ENCODE data around the gene KLHL21. TPM values are rescaled to one million over a fixed set of nuclear protein-coding genes. Genes with fewer than 3 reads are reported as not detected.

The KLHL21 gene
- total and polyA plus RNA-seq, 2 of the 4 experiments (the other 2 are of a cell fraction), result 12.0 to 36.7 TPM

GRCh38 chr1:6594977-6595740 is 7.5 kb downstream of the KLHL21 start (continued):
- TF ChIP-seq SMC3 (IDR thresholded peaks at IDR 0.05; ENCODE audit: low read depth, low read length) (no peak), ELK1 (IDR thresholded peaks at IDR 0.05; ENCODE audit: borderline replicate concordance, low read depth, low read length) (no peak), MAFK (IDR thresholded peaks at IDR 0.05; ENCODE audit: low read depth, low read length) (no peak), RCOR1 (IDR thresholded peaks at IDR 0.05; ENCODE audit: insufficient replicate concordance, low read length) (no peak)

- 100% methylated on average over 2 of the region's 15 CpGs; no CpG with 5 or more reads in 1 of the 2 experiments for WGBS, 2 experiments (ENCODE audit: extremely low coverage in 2 of 2, insufficient read length in 1 of 2)
- Histone ChIP-seq H4K91ac (ENCODE audit: insufficient read depth, low read depth, low read length) (no peak overlapping the region), H3K23ac (ENCODE audit: low read depth, low read length) (no peak overlapping the region), H3K27ac (ENCODE audit: insufficient read depth, low read length) (no peak overlapping the region), H2BK120ac (ENCODE audit: low read depth, low read length) (no peak overlapping the region), H3K4me1 (ENCODE audit: control insufficient read depth, insufficient read depth, low read length) (no peaks in the 10 kb centered on the region; the same call in 1 of the 2 replicates), H2AK9ac (replicated peaks; ENCODE audit: low read depth, low read length, poor library complexity) (peak overlapping the region; percentile 74), H3K9me3 (ENCODE audit: control insufficient read depth, insufficient read depth, low read length) (no peaks in the 10 kb centered on the region), H2AFZ (replicated peaks; ENCODE audit: low read length, poor library complexity) (peak overlapping the region; percentile 23), H2BK15ac (ENCODE audit: low read depth, low read length) (no peak overlapping the region), H3K4me2 (ENCODE audit: low read depth, low read length) (no peak overlapping the region), H3K4ac (ENCODE audit: low read depth, low read length) (no peak overlapping the region), H4K5ac (ENCODE audit: low read depth, low read length) (no peak overlapping the region), H2AK5ac (ENCODE audit: low read depth, low read length) (no peak overlapping the region), H3K9me1 (ENCODE audit: insufficient read depth, low read length) (0 out of 2 replicates have a peak, but pooled peaks cover under 1% of the 10 kb centered on the region), H3K27me3 (ENCODE audit: control insufficient read depth, insufficient read depth, low read length) (no peaks in the 10 kb centered on the region), H3K36me3 (ENCODE audit: control insufficient read depth, insufficient read depth, low read length) (peaks cover 88% of the 10 kb centered on the region), H3K4me3 (ENCODE audit: insufficient read depth, low read depth, low read length) (no peak overlapping the region), H2BK20ac (ENCODE audit: low read depth, low read length) (no peak overlapping the region), H4K8ac (ENCODE audit: low read depth in 2 of 2, low read length in 2 of 2) (no peak overlapping the region), H3K18ac (ENCODE audit: low read depth, low read length) (no peak overlapping the region), H3K56ac (ENCODE audit: extremely low read depth, insufficient read depth, low read length) (no peak overlapping the region), H3K79me1 (ENCODE audit: low read depth in 1 of 2, low read length in 2 of 2) (peaks cover 13 to 83% of the 10 kb centered on the region in 2 experiments), H3K14ac (replicated peaks; ENCODE audit: low read depth, low read length) (no peak overlapping the region), H4K20me1 (ENCODE audit: insufficient read depth, low read length) (peaks cover 79% of the 10 kb centered on the region), H2BK5ac (ENCODE audit: low read depth, low read length, poor library complexity, severe bottlenecking) (no peak overlapping the region), H3K9ac (ENCODE audit: low read depth, low read length) (no peak overlapping the region)
- dilution Hi-C loops (cut with HindIII; ENCODE audit: low sequenced_read_pairs, unreplicated experiment), result no loop called here
- DNase-seq (no peak), ATAC-seq (ENCODE audit: low read depth) (no peak)
- CTCF ChIA-PET, result no interaction called here
- no TSS peak for BruUV-seq (replicated peaks)
- POLR2A ChIA-PET (ENCODE audit: unreplicated experiment), result no interaction called here
- intact Hi-C loops (cut with micrococcal nuclease), result no loop called here
- in situ Hi-C loops (cut with MboI; ENCODE audit: low sequenced_read_pairs), result no loop called here
- no peak for TF ChIP-seq BHLHE40 (IDR thresholded peaks at IDR 0.05; ENCODE audit: low read depth, low read length)
- no peak for TF ChIP-seq MXI1 (IDR thresholded peaks at IDR 0.05; ENCODE audit: borderline replicate concordance, low read depth, low read length)
- no peak for TF ChIP-seq ELK1 (IDR thresholded peaks at IDR 0.05; ENCODE audit: borderline replicate concordance, low read depth, low read length)
- TF ChIP-seq USF2 (IDR thresholded peaks at IDR 0.05; ENCODE audit: low read depth, low read length), result no peak
- no peak for TF ChIP-seq POLR2A (IDR thresholded peaks at IDR 0.05; ENCODE audit: low read depth, low read length)
- TF ChIP-seq SMC3 (IDR thresholded peaks at IDR 0.05; ENCODE audit: low read depth, low read length), result no peak
- no peak for TF ChIP-seq CTCF (conservative IDR thresholded peaks at IDR 0.05; ENCODE audit: low read depth, low read length)
- no peak for TF ChIP-seq RAD21 (IDR thresholded peaks at IDR 0.05; ENCODE audit: low read length)
Observed at GRCh38 chr1:6593810-6594209, 8.9 kb downstream of the KLHL21 start.
